NCI-H524 (cell line): Measurements from ENCODE around the gene BICD1.

Experiments used
- DNase-seq, 2 experiments: peaks; one replicate each; lab custom pipeline; 2025; lab: John Stamatoyannopoulos, UW

The BICD1 gene

DNA sequence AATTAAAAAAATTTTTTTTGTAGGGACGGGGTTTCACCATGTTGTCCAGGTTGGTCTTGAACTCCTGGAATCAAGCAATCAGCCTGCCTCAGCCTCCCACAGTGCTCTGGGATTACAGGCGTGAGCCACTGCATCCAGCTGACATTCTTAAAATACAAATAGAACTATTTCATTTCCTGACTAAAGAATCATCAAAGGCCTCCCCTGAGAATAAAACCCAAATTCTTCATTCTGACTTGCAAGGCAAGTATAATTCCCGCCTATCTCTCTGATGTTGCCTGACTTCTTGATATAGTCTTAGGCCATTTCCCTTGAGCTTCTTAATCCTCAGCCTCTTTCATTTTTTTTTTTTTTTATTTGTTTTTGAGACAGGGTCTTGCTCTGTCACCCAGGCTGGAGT, 4.4 kb upstream of the BICD1 start:
- no peak for DNase-seq

GRCh38 chr12:32104572-32105355, 1.9 kb upstream of the BICD1 start:
- no peak for DNase-seq

DNA sequence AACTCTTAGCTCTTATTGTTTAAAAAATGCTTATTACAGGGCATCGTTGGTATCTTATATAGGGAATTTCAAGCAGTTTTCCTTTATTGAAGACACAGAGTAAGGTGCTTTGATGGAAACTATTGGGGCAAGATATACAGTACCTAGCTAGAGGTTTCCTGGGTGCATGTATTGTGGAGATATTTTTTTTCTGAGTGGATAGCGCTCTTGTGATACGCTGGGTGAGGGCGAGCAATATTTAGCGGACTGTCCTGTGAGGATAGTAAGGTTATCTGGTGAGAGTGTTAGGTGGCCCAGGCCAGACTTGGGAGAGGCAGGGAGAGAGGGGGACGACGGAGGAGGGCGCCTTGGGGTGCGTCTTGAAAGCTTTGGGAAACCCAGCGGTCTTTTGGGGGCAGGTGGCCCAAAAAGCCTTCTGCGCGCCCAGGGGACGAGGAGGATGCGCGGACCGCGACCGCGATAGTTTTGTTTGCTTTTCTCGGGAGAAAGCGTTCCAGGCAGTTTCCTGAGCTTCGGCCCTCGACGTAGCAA, 596 bp upstream of the BICD1 start:
- DNase-seq, result peak in 1 of 2 experiments; percentile 31

DNA sequence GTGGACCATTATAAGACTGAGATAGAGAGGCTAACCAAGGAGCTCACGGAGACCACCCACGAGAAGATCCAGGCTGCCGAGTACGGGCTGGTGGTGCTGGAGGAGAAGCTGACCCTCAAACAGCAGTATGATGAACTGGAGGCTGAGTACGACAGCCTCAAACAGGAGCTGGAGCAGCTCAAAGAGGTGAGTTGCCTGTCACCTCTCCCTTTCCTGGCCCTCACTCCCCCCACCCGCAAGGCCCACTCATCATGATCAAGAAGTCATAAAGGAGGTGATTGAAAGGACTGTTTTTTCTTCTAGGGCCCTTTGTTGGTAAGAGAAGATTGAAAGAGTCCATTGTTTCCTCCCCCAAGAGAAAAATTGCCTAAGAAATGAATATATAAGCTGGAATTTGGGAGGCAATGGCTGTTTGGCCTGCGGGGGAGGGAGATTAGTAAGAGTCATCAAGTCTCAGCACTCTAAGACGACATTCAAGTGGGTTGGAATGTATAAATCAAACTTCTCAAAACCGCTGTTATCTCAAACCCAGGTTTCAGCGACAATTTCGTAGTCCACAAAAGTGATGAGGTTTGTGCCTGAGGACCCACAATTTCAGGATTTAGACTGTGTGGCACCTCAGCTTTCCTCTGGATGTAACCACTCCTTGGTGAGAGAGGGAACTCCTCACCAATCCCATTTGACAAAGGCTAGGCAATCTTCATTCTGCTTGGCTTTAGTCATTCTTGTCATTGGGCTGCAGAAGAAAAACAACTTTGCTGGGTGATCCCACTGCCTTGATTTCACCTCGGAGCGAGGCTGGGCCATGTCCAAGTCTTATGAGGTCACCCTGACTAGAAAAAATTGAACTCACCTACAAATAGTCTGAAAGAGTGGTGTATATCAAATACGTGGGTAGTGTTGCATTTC, 966 bp downstream of the BICD1 start:
- DNase-seq, result peak; percentile 35 to 49

- peak in 1 of 2 experiments; percentile 26 for DNase-seq
These were observed 2.1 kb downstream of the BICD1 start for GRCh38 chr12:32108787-32109186.

DNA sequence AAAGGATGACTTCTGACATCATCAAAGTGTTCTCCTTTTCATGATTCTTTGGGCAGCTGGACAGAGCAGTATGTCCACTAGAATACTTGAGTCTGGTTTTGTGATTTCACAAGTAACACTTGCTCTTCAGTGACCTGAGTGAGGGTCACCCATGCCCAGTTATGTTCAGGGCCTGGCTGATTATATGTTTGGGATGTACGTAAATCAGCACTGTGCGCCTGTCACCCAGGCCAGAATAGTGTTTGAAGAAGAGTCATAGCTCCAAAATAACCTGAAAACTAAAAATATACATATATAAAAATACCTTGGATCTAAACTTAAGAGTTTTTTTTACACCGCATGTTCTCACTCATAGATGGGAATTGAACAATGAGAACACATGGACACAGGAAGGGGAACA, 3.8 kb downstream of the BICD1 start:
- DNase-seq, result no peak

DNA sequence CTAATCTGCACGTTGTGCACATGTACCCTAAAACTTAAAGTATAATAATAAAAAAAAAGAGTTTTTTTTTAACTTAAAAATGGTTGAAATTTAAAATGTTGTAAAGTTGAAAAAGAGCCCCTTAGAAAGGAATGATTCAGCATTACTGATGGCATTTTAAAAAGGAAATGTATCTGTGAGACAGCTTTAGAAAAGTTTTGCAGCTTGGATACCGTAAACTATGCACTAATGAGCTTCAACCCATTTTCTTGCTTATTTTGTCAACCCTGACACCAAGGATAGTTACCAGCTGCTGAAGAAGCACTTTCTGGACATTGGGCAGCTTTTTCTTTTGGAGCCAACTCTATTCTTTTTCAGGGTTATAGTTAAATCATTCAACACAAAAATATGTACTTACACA, 4.3 kb downstream of the BICD1 start:
- DNase-seq, result no peak

DNA sequence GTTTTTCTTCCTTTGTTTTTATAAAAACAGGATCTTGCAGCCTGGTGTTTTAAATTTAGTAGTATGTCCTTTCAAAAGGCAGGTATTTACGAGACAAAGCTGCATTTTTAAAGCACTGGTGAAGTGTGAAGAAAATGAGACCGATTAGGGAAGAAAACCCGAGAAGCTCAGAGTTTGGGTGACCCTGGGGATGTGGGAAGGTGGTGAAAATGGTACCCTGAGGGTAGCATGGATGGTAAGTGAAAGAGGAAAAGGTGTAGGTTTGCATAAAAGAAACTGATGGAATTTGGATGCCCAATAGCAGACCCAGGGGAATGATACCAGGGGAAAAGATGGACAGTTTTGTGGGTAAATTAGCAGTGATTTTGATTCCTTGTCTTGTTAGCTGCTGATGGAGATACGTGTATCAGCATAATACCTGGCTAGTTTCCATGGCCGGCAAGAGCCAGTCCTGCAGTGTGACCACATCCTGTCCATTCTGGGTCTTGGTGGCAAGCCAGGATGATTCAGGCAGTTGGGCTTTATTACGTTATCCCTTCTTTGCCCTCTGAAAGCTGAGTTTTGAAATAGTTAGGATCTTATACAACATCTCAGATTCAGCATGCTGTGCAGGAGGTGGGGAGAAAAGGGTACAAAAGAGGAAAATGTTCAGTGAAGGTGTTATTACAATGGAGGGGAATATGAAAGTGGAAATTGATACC, 8.9 kb downstream of the BICD1 start:
- peak in 1 of 2 experiments; percentile 22 for DNase-seq

GRCh38 chr12:32116897-32117296, 10.2 kb downstream of the BICD1 start:
- no peak for DNase-seq

DNA sequence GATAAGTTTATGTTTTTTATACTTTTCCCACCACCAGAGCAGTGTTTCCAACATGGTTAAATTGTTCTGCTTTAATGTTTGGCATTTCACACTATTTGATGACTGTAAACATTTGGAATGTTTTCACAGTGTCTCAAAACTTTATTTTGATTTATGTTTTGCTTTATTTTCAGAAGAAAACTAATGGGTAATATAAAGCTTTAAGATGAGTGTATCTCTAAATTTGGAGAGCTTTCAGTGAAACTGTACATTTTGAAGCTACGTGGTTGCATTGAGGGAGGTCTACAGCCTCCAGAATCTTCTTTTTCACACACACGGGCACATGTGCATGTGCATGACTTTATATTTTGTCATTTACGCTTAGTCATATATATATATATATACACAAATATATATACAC, 10.7 kb downstream of the BICD1 start:
- DNase-seq, result no peak

DNA sequence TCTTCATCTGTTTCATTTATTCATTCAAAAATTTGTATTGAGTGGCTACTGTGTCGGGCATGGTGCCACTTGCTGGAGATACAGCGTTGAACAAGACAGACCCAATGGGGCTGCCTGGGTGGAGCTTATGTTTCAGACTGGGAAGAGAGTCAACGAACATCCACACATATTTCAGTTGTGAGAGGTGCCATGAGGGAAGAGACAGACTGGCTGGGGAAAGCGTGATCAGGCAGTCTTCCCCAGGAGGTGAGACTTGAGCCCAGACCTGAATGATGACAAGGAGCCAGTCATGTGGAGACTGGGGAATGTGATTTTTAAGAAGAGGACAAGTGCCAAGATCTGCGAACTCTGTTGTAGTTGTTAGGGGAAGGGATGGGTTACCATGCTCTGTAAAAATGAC, 12.2 kb downstream of the BICD1 start:
- DNase-seq, result no peak

GRCh38 chr12:32120419-32120818, 13.8 kb downstream of the BICD1 start:
- no peak for DNase-seq

DNA sequence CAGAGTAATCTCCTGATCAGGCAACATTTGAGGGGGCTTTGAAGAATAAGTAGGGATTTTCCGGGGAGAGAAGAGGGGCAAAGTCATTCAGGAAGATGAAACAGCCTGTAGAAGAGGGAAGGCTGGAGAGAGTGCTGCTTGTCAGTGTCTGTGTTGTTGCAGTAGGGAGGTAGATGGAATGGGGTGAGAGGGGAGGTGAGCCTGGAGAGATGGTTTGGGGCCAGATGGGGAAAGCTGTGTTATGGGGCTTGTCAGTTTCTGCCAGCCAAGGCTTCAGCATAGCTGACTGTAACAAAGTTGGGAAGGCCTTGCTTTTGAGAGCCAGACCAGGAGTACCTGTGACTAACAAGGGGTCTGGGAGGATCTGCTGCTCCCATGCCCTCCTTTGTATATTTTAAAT, 18.0 kb downstream of the BICD1 start:
- peak in 1 of 2 experiments; percentile 50 for DNase-seq

GRCh38 chr12:32125455-32126084, 18.9 kb downstream of the BICD1 start:
- peak in 1 of 2 experiments; percentile 38 for DNase-seq

DNA sequence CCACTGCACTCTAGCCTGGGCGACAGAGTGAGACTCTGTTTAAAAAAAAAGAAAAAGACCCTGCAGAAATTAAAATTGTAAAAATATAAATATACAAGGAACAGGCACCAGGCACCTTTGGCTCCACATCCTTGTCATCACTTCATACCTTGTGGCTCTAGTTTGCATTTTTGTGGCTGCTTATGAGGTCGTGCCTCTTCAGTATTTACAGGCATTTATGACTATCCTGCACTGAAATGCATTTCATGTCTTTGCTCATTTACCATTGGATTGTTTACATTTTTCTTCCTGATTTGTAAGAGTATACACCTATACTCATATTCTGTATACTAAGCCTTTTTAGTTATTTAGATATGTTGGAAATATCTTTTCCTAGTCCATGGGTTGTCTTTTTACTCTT, 20.1 kb downstream of the BICD1 start:
- no peak for DNase-seq

- DNase-seq, result no peak
These were observed 25.0 kb downstream of the BICD1 start for GRCh38 chr12:32131666-32132065.

DNA sequence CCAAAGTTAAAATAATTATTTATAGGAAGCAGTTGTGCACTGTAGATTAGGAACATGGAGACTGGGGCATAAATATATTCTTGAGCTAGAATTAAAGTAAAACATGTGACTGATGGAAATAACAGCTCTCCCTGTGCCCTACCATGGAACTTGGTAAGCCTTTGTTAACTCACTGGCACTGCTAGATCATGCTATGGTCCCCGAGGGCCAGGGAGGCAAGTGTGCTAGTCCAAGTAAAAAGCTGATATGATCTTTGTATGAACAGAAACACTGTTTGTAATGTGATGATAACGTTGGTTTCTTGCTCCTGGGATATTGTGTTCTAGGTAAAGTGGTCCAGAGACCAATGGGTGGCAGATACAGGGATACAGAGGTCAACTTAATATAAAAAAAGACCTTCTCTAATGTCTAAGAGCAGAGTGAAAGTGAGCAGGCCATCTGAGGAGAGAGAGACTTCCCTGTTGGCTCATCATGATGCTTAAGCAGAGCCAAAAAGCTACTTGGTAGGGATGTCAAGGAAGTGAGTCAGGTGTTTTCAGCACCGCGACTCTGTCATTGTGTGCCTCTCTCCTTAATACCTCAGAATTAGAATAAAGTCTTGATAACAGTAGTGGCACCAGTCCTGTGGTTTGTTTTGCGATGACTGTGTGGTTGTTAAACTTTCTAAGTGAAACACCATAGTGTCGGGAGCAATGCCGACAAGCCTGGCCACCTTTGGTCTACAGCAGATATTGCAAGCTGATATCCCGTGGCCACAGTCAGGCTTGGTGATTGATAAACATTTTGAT, 27.6 kb downstream of the BICD1 start:
- no peak for DNase-seq

GRCh38 chr12:32135967-32136366, 29.3 kb downstream of the BICD1 start:
- no peak for DNase-seq

DNA sequence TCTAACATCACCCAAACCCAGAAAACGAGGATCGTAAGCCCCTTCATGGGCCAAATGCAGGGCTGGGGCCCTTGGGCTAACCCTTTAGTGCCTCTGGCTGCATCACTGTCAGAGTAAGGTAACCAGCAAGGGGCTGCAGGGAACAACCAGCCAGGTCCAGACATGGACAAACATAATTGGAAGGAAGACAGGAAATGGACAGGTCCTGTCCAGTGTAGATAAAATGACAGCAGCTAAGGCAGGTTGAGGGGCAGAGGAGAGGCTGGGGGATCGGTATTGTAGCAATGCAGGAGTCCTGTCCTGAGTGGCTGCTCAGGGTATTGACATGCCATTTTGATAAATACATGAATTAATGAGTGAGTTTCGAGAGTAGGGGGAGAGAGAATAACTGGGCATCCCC, 29.8 kb downstream of the BICD1 start:
- no peak for DNase-seq

GRCh38 chr12:32139064-32139421, 32.4 kb downstream of the BICD1 start:
- peak; percentile 34 to 56 for DNase-seq

- peak; percentile 77 to 90 for DNase-seq
These were observed 34.2 kb downstream of the BICD1 start for GRCh38 chr12:32140877-32141276.
